ENCODE results near the gene TMEM115.

The TMEM115 gene

GRCh38 chr3:50318615-50319014 is 40.7 kb downstream of the TMEM115 start:
- Histone ChIP-seq H2AFZ (ENCODE audit: low read depth) (no peak overlapping the region), H3K4me2 (no peak overlapping the region), H3K36me3 (ENCODE audit: insufficient read depth) (no peaks in the 10 kb centered on the region), H3K79me2 (ENCODE audit: insufficient read depth, low read depth) (no peaks in the 10 kb centered on the region), H4K20me1 (ENCODE audit: insufficient read depth) (no peaks in the 10 kb centered on the region), H3K9ac (no peak overlapping the region), H3K4me1 (ENCODE audit: low read depth, poor library complexity, severe bottlenecking) (peaks cover 4% of the 10 kb centered on the region), H3K27ac (no peak overlapping the region), H3K27me3 (ENCODE audit: insufficient read depth, low read depth) (no peaks in the 10 kb centered on the region), H3K4me3 (IDR thresholded peaks at IDR 0.05; ENCODE audit: insufficient read depth, low read depth, low read length) (no peak overlapping the region)
- TF ChIP-seq CTCF (conservative IDR thresholded peaks at IDR 0.05; ENCODE audit: low read depth, low read length) = no peak

GRCh38 chr3:50318163-50318562 is 41.2 kb downstream of the TMEM115 start:
- H3K27me3 ChIP-seq (ENCODE audit: insufficient read depth, low read depth) = no peaks in the 10 kb centered on the region
- H3K4me3 ChIP-seq (IDR thresholded peaks at IDR 0.05; ENCODE audit: insufficient read depth, low read depth, low read length) = no peak overlapping the region
- H3K36me3 ChIP-seq (ENCODE audit: insufficient read depth) = no peaks in the 10 kb centered on the region
- TF ChIP-seq CTCF (conservative IDR thresholded peaks at IDR 0.05; ENCODE audit: low read depth, low read length) = no peak
- no peaks in the 10 kb centered on the region for H4K20me1 ChIP-seq (ENCODE audit: insufficient read depth)
- no peak overlapping the region for H3K4me2 ChIP-seq
- no peaks in the 10 kb centered on the region for H3K79me2 ChIP-seq (ENCODE audit: insufficient read depth, low read depth)
- no peak overlapping the region for H3K9ac ChIP-seq
- H3K4me1 ChIP-seq (ENCODE audit: low read depth, poor library complexity, severe bottlenecking) = peaks cover 4% of the 10 kb centered on the region
- H3K27ac ChIP-seq = no peak overlapping the region
- no peak overlapping the region for H2AFZ ChIP-seq (ENCODE audit: low read depth)

- H3K9ac ChIP-seq = no peak overlapping the region
- no peaks in the 10 kb centered on the region for H4K20me1 ChIP-seq (ENCODE audit: insufficient read depth)
- H3K4me1 ChIP-seq (ENCODE audit: low read depth, poor library complexity, severe bottlenecking) = peaks cover 4% of the 10 kb centered on the region
- H3K36me3 ChIP-seq (ENCODE audit: insufficient read depth) = no peaks in the 10 kb centered on the region
- H3K4me3 ChIP-seq (IDR thresholded peaks at IDR 0.05; ENCODE audit: insufficient read depth, low read depth, low read length) = no peak overlapping the region
- H3K79me2 ChIP-seq (ENCODE audit: insufficient read depth, low read depth) = no peaks in the 10 kb centered on the region
- no peak overlapping the region for H3K4me2 ChIP-seq
- no peak overlapping the region for H2AFZ ChIP-seq (ENCODE audit: low read depth)
- no peak overlapping the region for H3K27ac ChIP-seq
- TF ChIP-seq CTCF (conservative IDR thresholded peaks at IDR 0.05; ENCODE audit: low read depth, low read length) = no peak
- H3K27me3 ChIP-seq (ENCODE audit: insufficient read depth, low read depth) = no peaks in the 10 kb centered on the region
These were observed 42.0 kb downstream of the TMEM115 start for GRCh38 chr3:50317300-50317699.

GRCh38 chr3:50316657-50317242 is 42.6 kb downstream of the TMEM115 start:
- Histone ChIP-seq H3K79me2 (ENCODE audit: insufficient read depth, low read depth) (no peaks in the 10 kb centered on the region), H2AFZ (ENCODE audit: low read depth) (no peak overlapping the region), H3K4me3 (IDR thresholded peaks at IDR 0.05; ENCODE audit: insufficient read depth, low read depth, low read length) (no peak overlapping the region), H3K4me1 (ENCODE audit: low read depth, poor library complexity, severe bottlenecking) (no peaks in the 10 kb centered on the region), H3K27me3 (ENCODE audit: insufficient read depth, low read depth) (no peaks in the 10 kb centered on the region), H3K9ac (no peak overlapping the region), H3K36me3 (ENCODE audit: insufficient read depth) (no peaks in the 10 kb centered on the region), H4K20me1 (ENCODE audit: insufficient read depth) (no peaks in the 10 kb centered on the region), H3K4me2 (no peak overlapping the region), H3K27ac (no peak overlapping the region)
- no peak for TF ChIP-seq CTCF (conservative IDR thresholded peaks at IDR 0.05; ENCODE audit: low read depth, low read length)
